GM12892 (cell line): ENCODE measurements around the gene MOGAT2.

ENCODE experiments used
- POLR2A ChIP-seq: IDR thresholded peaks from 2 replicates; pipeline ENCODE4 v1.6.1; 2011; ENCODE audit warnings: low read depth, low read length, control low read depth
- POLR2AphosphoS5 ChIP-seq: IDR thresholded peaks from 2 replicates; pipeline ENCODE4 v1.6.1; 2011; ENCODE audit warnings: low read depth, low read length, control low read depth
- TAF1 ChIP-seq: IDR thresholded peaks from 2 replicates; pipeline ENCODE4 v1.6.1; 2011; ENCODE audit warnings: low read depth, mild to moderate bottlenecking, control low read depth, low read length, borderline replicate concordance

DNA sequence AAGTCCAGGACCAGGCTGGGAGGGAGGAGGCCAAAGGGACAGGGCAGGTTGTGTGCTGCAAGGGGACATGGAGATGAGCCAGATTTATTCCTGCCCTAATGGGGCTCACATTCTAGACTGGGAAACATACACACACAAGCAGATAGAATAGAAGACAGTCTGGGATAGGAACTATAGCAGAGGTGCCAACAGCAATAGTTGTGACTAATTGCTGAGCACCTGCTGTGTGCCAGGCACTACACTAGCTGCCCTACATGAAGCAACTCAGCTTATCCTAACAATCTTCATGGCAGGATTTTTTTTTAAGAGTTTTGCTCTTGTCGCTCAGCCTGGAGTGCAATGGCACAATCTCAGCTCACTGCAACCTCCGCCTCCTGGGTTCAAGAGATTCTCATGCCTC lies 11.4 kb downstream of the MOGAT2 start:
- TF ChIP-seq POLR2A (no peak), POLR2AphosphoS5 (no peak), TAF1 (no peak)
